ENCODE measurements around the gene C5AR1. TPM values are rescaled to one million over a fixed set of nuclear protein-coding genes. Genes with fewer than 3 reads are reported as not detected.
"Not testable (repeated sequence)": the region's sequence is repeated elsewhere in the genome, so short reads cannot be mapped to it uniquely, and the experiment has no call there.

The C5AR1 gene
- total RNA-seq, 2 experiments from 2014 or later = 0.65 to 2.2 TPM

- intact Hi-C loops (cut with micrococcal nuclease) = no loop called here
- Mint-ChIP-seq H3K9me3 (no peaks in the 10 kb centered on the region), H3K36me3 (ENCODE audit: low read depth) (no peaks in the 10 kb centered on the region), H3K4me3 (no peak overlapping the region), H3K27me3 (no peaks in the 10 kb centered on the region), H3K27ac (no peak overlapping the region), H3K4me1 (ENCODE audit: low read depth) (peaks cover 8% of the 10 kb centered on the region)
- ChIA-PET CTCF (interaction anchor here (0.9 to 1.8 kb wide), 3 partner anchors 8 to 36 kb away, joined by 3 to 6 read pairs (median 3); partner anchors contain the start of gene DHX34), POLR2A (no interaction called here)
- TF ChIP-seq CTCF (IDR thresholded peaks at IDR 0.05) = no peak
- ATAC-seq = no peak
- no peak for DNase-seq
Measured at GRCh38 chr19:47340477-47341208, 31.0 kb downstream of the C5AR1 start.

- no peaks in the 10 kb centered on the region for H3K9me3 Mint-ChIP-seq
- DNase-seq (no peak), ATAC-seq (no peak)
- H3K4me1 Mint-ChIP-seq (ENCODE audit: low read depth) = peaks cover under 1% of the 10 kb centered on the region
- intact Hi-C loops (cut with micrococcal nuclease) = no loop called here
- no peaks in the 10 kb centered on the region for H3K27me3 Mint-ChIP-seq
- ChIA-PET POLR2A (no interaction called here), CTCF (interaction anchor here (1.3 kb wide), 1 partner anchor 10 kb away, joined by 3 read pairs; no protein-coding TSS in a partner anchor)
- no peak overlapping the region for H3K27ac Mint-ChIP-seq
- no peaks in the 10 kb centered on the region for H3K36me3 Mint-ChIP-seq (ENCODE audit: low read depth)
- no peak for TF ChIP-seq CTCF (IDR thresholded peaks at IDR 0.05)
- H3K4me3 Mint-ChIP-seq = no peak overlapping the region
Measured at GRCh38 chr19:47341734-47342133, 32.1 kb downstream of the C5AR1 start.

- DNase-seq (no peak), ATAC-seq (no peak)
- intact Hi-C loops (cut with micrococcal nuclease) = no loop called here
- Mint-ChIP-seq H3K27me3 (no peaks in the 10 kb centered on the region), H3K27ac (no peak overlapping the region), H3K9me3 (no peaks in the 10 kb centered on the region), H3K4me1 (ENCODE audit: low read depth) (no peaks in the 10 kb centered on the region), H3K4me3 (no peak overlapping the region), H3K36me3 (ENCODE audit: low read depth) (no peaks in the 10 kb centered on the region)
- POLR2A ChIA-PET = interaction anchor here (1.3 kb wide), 1 partner anchor 71 kb away, joined by 3 read pairs; no protein-coding TSS in a partner anchor
- TF ChIP-seq CTCF (IDR thresholded peaks at IDR 0.05) = no peak
- CTCF ChIA-PET = interaction anchor here (0.8 to 2.8 kb wide), 2 partner anchors 39 to 48 kb away, joined by 3 to 6 read pairs; no protein-coding TSS in a partner anchor
Measured at GRCh38 chr19:47343194-47343802, 33.6 kb downstream of the C5AR1 start.

- ATAC-seq = no peak
- H3K27ac Mint-ChIP-seq = no peak overlapping the region
- intact Hi-C loops (cut with micrococcal nuclease) = no loop called here
- peaks cover 5% of the 10 kb centered on the region for H3K36me3 Mint-ChIP-seq (ENCODE audit: low read depth)
- no peak for DNase-seq
- ChIA-PET POLR2A (interaction anchor here (1.3 kb wide), 1 partner anchor 72 kb away, joined by 3 read pairs; no protein-coding TSS in a partner anchor), CTCF (interaction anchor here (0.8 to 2.8 kb wide), 3 partner anchors 13 to 47 kb away, joined by 3 to 6 read pairs (median 3); no protein-coding TSS in a partner anchor)
- no peak for TF ChIP-seq CTCF (IDR thresholded peaks at IDR 0.05)
- H3K9me3 Mint-ChIP-seq = no peaks in the 10 kb centered on the region
- no peak overlapping the region for H3K4me3 Mint-ChIP-seq
- H3K4me1 Mint-ChIP-seq (ENCODE audit: low read depth) = peaks cover 7% of the 10 kb centered on the region
- no peaks in the 10 kb centered on the region for H3K27me3 Mint-ChIP-seq
Measured at GRCh38 chr19:47344425-47344824, 34.8 kb downstream of the C5AR1 start.

GRCh38 chr19:47346024-47346423 is 36.4 kb downstream of the C5AR1 start:
- H3K9me3 Mint-ChIP-seq; H3K4me3 Mint-ChIP-seq; H3K27me3 Mint-ChIP-seq; H3K27ac Mint-ChIP-seq; intact Hi-C loops (cut with micrococcal nuclease); DNase-seq; POLR2A ChIA-PET; CTCF ChIA-PET; ATAC-seq: not testable (repeated sequence)
- Mint-ChIP-seq H3K4me1 (ENCODE audit: low read depth) (peaks cover 19% of the 10 kb centered on the region), H3K36me3 (ENCODE audit: low read depth) (peaks cover 16% of the 10 kb centered on the region)
